Osteoblast (primary cell): ENCODE data around the gene GSK3B. TPM values are rescaled to one million over a fixed set of nuclear protein-coding genes. Genes with fewer than 3 reads are reported as not detected.

Experiments used
- DNase-seq: peaks from one replicate; pipeline ENCODE4 v3.0.0; 2011; ENCODE audit warnings: low spot score, mixed read lengths; ENCODE audit not compliant: insufficient read length; ENCODE audit errors: missing footprints
- H2AFZ ChIP-seq: 2 replicates; pipeline ENCODE4 v1.6.0; 2011; ENCODE audit warnings: mild to moderate bottlenecking, low read length
- H3K27ac ChIP-seq: 2 replicates; pipeline ENCODE4 v1.5.1; 2011; ENCODE audit warnings: mild to moderate bottlenecking, low read depth, low read length, moderate library complexity
- H3K27me3 ChIP-seq: 2 replicates; pipeline ENCODE4 v1.6.0; 2012; ENCODE audit warnings: mild to moderate bottlenecking, control low read depth, inconsistent platforms, low read length, moderate library complexity; ENCODE audit not compliant: insufficient read depth
- H3K36me3 ChIP-seq: 2 replicates; pipeline ENCODE4 v1.5.1; 2011; ENCODE audit warnings: mild to moderate bottlenecking, low read length, control low read depth, moderate library complexity; ENCODE audit not compliant: insufficient read depth
- H3K4me1 ChIP-seq: 2 replicates; pipeline ENCODE4 v1.5.1; 2011; ENCODE audit warnings: mild to moderate bottlenecking, low read length, control low read depth, moderate library complexity; ENCODE audit not compliant: insufficient read depth
- H3K4me2 ChIP-seq: 2 replicates; pipeline ENCODE4 v1.6.0; 2011; ENCODE audit warnings: mild to moderate bottlenecking, low read length; ENCODE audit not compliant: insufficient read depth
- H3K4me3 ChIP-seq: fragments of 200-600 bp; sonication (generic); 3 replicates; pipeline ENCODE4 v1.5.1; 2012; ENCODE audit warnings: mild to moderate bottlenecking, low read length, inconsistent platforms; ENCODE audit not compliant: insufficient read depth
- H3K79me2 ChIP-seq: 2 replicates; pipeline ENCODE4 v1.6.0; 2012; ENCODE audit warnings: mild to moderate bottlenecking, low read length, control low read depth, inconsistent platforms; ENCODE audit not compliant: insufficient read depth
- H3K9me3 ChIP-seq: 2 replicates; pipeline ENCODE4 v1.5.1; 2011; ENCODE audit warnings: low read depth, low read length, control low read depth
- H4K20me1 ChIP-seq: 2 replicates; pipeline ENCODE4 v1.6.0; 2012; ENCODE audit warnings: mild to moderate bottlenecking, low read length, control low read depth; ENCODE audit not compliant: insufficient read depth
- CTCF ChIP-seq: IDR thresholded peaks from 2 replicates; pipeline ENCODE4 v1.5.1; 2011; ENCODE audit warnings: mild to moderate bottlenecking, low read depth, low read length, moderate library complexity; ENCODE audit errors: extremely low read depth
- total RNA-seq: library from RNA; depleted of rRNA; stranded (reverse); fragments of >200 nt; gene quantifications from 2 replicates; pipeline ENCODE4 v1.2.3, GENCODE V29; 2012

Gene GSK3B
- total RNA-seq, 1 donor: 87.9 TPM

GRCh38 chr3:119873646-119874045, 220.6 kb downstream of the GSK3B start:
- H3K9me3 ChIP-seq: no peaks in the 10 kb centered on the region
- H3K36me3 ChIP-seq: peaks cover 11% of the 10 kb centered on the region
- H3K4me2 ChIP-seq: no peak overlapping the region
- H2AFZ ChIP-seq: no peak overlapping the region
- DNase-seq: no peak
- no peaks in the 10 kb centered on the region for H3K27me3 ChIP-seq
- no peaks in the 10 kb centered on the region for H3K4me1 ChIP-seq
- no peak overlapping the region for H3K4me3 ChIP-seq
- TF ChIP-seq CTCF: no peak
- H3K79me2 ChIP-seq: peaks cover 4% of the 10 kb centered on the region
- no peaks in the 10 kb centered on the region for H4K20me1 ChIP-seq
- no peak overlapping the region for H3K27ac ChIP-seq

GRCh38 chr3:119872773-119873172, 221.5 kb downstream of the GSK3B start:
- H3K36me3 ChIP-seq: peaks cover 11% of the 10 kb centered on the region
- H3K79me2 ChIP-seq: peaks cover 6% of the 10 kb centered on the region
- no peaks in the 10 kb centered on the region for H3K27me3 ChIP-seq

GRCh38 chr3:119871571-119871970, 222.7 kb downstream of the GSK3B start:
- no peak for DNase-seq
- no peaks in the 10 kb centered on the region for H3K9me3 ChIP-seq
- peaks cover 9% of the 10 kb centered on the region for H3K36me3 ChIP-seq
- no peaks in the 10 kb centered on the region for H3K27me3 ChIP-seq
- no peaks in the 10 kb centered on the region for H3K4me1 ChIP-seq
- TF ChIP-seq CTCF: no peak
- no peaks in the 10 kb centered on the region for H4K20me1 ChIP-seq
- H3K4me2 ChIP-seq: no peak overlapping the region
- H3K4me3 ChIP-seq: no peak overlapping the region
- H3K27ac ChIP-seq: no peak overlapping the region
- H2AFZ ChIP-seq: no peak overlapping the region
- H3K79me2 ChIP-seq: peaks cover 6% of the 10 kb centered on the region

More at GRCh38 chr3:119872773-119873172, 221.5 kb downstream of the GSK3B start:
- H2AFZ ChIP-seq: no peak overlapping the region
- no peak overlapping the region for H3K4me2 ChIP-seq
- H3K4me3 ChIP-seq: no peak overlapping the region
- no peak for TF ChIP-seq CTCF
- H3K9me3 ChIP-seq: no peaks in the 10 kb centered on the region
- no peak overlapping the region for H3K27ac ChIP-seq
- DNase-seq: no peak
- no peaks in the 10 kb centered on the region for H3K4me1 ChIP-seq
- H4K20me1 ChIP-seq: no peaks in the 10 kb centered on the region

GRCh38 chr3:119870512-119870911, 223.7 kb downstream of the GSK3B start:
- H3K4me1 ChIP-seq: no peaks in the 10 kb centered on the region
- no peak for TF ChIP-seq CTCF
- H3K79me2 ChIP-seq: peaks cover 6% of the 10 kb centered on the region
- H3K27me3 ChIP-seq: no peaks in the 10 kb centered on the region
- H4K20me1 ChIP-seq: no peaks in the 10 kb centered on the region
- no peak overlapping the region for H3K27ac ChIP-seq
- DNase-seq: no peak
- H3K36me3 ChIP-seq: peaks cover 3% of the 10 kb centered on the region
- no peak overlapping the region for H2AFZ ChIP-seq
- no peak overlapping the region for H3K4me2 ChIP-seq
- H3K9me3 ChIP-seq: no peaks in the 10 kb centered on the region
- H3K4me3 ChIP-seq: no peak overlapping the region
